K562 (cell line): ENCODE data around the gene MEIOB. TPM values are rescaled to one million over a fixed set of nuclear protein-coding genes. Genes with fewer than 3 reads are reported as not detected.
A peak's percentile ranks its signal among the peaks of the same experiment; 100 is the strongest.

Source experiments
- ATAC-seq: fragments of 200-7000 bp; cut with Tn5 transposase; 3 replicates; pipeline ENCODE4 v1.9.1; 2020; ENCODE audit warnings: moderate library complexity
- BruUV-seq: library from RNA; stranded (reverse); fragments of 400-500 nt; replicated peaks from 2 replicates; lab custom pipeline; 2021; lab: Mats Ljungman, UMichigan
- CTCF ChIA-PET: fragments of 300-600 bp; formaldehyde crosslinking; extraction: SDS; loops from one replicate; lab custom pipeline; 2021; ENCODE audit warnings: low intra/inter-chr PET ratio; lab: Yijun Ruan, JAX
- POLR2A ChIA-PET: fragments of 300-600, 350-650 bp; sonication (Branson Sonifier 250); formaldehyde crosslinking; extraction: SDS; loops from one replicate; lab custom pipeline; 2021; ENCODE audit warnings: antibody characterized with exemption, inconsistent platforms; lab: Yijun Ruan, JAX
- DNase-seq, 4 experiments: peaks; one replicate each; pipeline versions ENCODE4 v3.0.0 to v3.0.0-alpha.2; 2011 to 2018; ENCODE audit warnings: low spot score in 3 of 4, mixed read lengths in 3 of 4; ENCODE audit errors: extremely low read depth in 1 of 4
- FAIRE-seq: peaks from 2 replicates; lab custom pipeline; 2011; peaks lifted over from hg19 to GRCh38; lab: Jason Lieb, UNC
- H2AFZ ChIP-seq: 2 replicates; pipeline ENCODE4 v1.6.0; 2011; ENCODE audit warnings: low read depth, low read length, control low read depth, inconsistent platforms
- H3K27ac ChIP-seq: fragments of 200-600 bp; 3 replicates; pipeline ENCODE4 v1.8.0; 2011; ENCODE audit warnings: low read depth, mild to moderate bottlenecking, control low read depth, inconsistent platforms, low read length, moderate library complexity, mixed read lengths; ENCODE audit errors: extremely low read depth
- H3K27me3 ChIP-seq, 2 experiments: fragments of 300-600 bp in 1 of 2; 2 replicates in 1 of 2; 3 replicates in 1 of 2; pipeline versions ENCODE4 v1.6.0 to v1.8.0; 2011; ENCODE audit warnings: inconsistent platforms in 2 of 2, low read length in 2 of 2, mild to moderate bottlenecking in 1 of 2, mixed read lengths in 1 of 2, moderate library complexity in 1 of 2; ENCODE audit not compliant: control insufficient read depth in 2 of 2, insufficient read depth in 2 of 2
- H3K36me3 ChIP-seq: fragments of 300-600 bp; 3 replicates; pipeline ENCODE4 v1.8.0; 2011; ENCODE audit warnings: mild to moderate bottlenecking, low read length, inconsistent platforms; ENCODE audit not compliant: control insufficient read depth, insufficient read depth
- H3K4me1 ChIP-seq, 2 experiments: fragments of 200-600 bp in 1 of 2; replicated peaks in 1 of 2; 2 replicates in 1 of 2; 3 replicates in 1 of 2; pipeline versions ENCODE4 v1.5.1 to v1.8.0; 2011; ENCODE audit warnings: inconsistent platforms in 2 of 2, low read length in 2 of 2, mild to moderate bottlenecking in 1 of 2, mixed read lengths in 1 of 2, moderate library complexity in 1 of 2; ENCODE audit not compliant: control insufficient read depth in 2 of 2, insufficient read depth in 2 of 2
- H3K4me2 ChIP-seq: 2 replicates; pipeline ENCODE4 v1.6.1; 2011; ENCODE audit warnings: low read length, control low read depth, inconsistent platforms, mixed read lengths; ENCODE audit not compliant: insufficient read depth
- H3K4me3 ChIP-seq: fragments of 200-600 bp; sonication (generic), shearing (Covaris generic); 2 replicates; pipeline ENCODE4 v1.5.1; 2016; ENCODE audit warnings: control low read depth, inconsistent platforms
- H3K79me2 ChIP-seq: fragments of 200-600 bp; 3 replicates; pipeline ENCODE4 v1.8.0; 2011; ENCODE audit warnings: low read length, inconsistent platforms; ENCODE audit not compliant: control insufficient read depth, insufficient read depth
- H3K9ac ChIP-seq, 2 experiments: 2 replicates each; pipeline versions ENCODE4 v1.6.0 to v1.6.1; 2011; ENCODE audit warnings: low read depth in 2 of 2, low read length in 2 of 2, control low read depth in 1 of 2, inconsistent platforms in 1 of 2, mild to moderate bottlenecking in 1 of 2, mixed read lengths in 1 of 2; ENCODE audit not compliant: insufficient read depth in 1 of 2
- H3K9me1 ChIP-seq: one replicate; pipeline ENCODE4 v1.6.0; 2011; ENCODE audit warnings: inconsistent platforms, mild to moderate bottlenecking, low read length, moderate library complexity; ENCODE audit not compliant: control insufficient read depth, insufficient read depth
- H3K9me3 ChIP-seq: replicated peaks from 2 replicates; pipeline ENCODE4 v1.5.1; 2011; ENCODE audit warnings: low read depth, low read length, inconsistent platforms; ENCODE audit not compliant: control insufficient read depth, insufficient read depth
- H4K20me1 ChIP-seq: replicated peaks from 2 replicates; pipeline ENCODE4 v1.6.1; 2011; ENCODE audit warnings: low read length, inconsistent platforms, mixed read lengths; ENCODE audit not compliant: control insufficient read depth, insufficient read depth
- ARNT ChIP-seq, 2 experiments: fragments of 450-650 bp; IDR thresholded peaks; 2 replicates each; pipeline ENCODE4 v1.6.1; 2016; ENCODE audit warnings: mild to moderate bottlenecking in 1 of 2
- CEBPG ChIP-seq, 3 experiments: fragments of 200-800 bp in 1 of 3; sonication (Bioruptor generic) in 1 of 3; sonication (generic) in 1 of 3; formaldehyde crosslinking in 1 of 3; IDR thresholded peaks in 2 of 3; conservative IDR thresholded peaks in 1 of 3; 2 replicates each; pipeline versions ENCODE4 v1.6.1 to v1.8.0; 2016 to 2022; ENCODE audit warnings: missing compliant biosample characterization in 2 of 3, missing genetic modification characterization in 2 of 3, mild to moderate bottlenecking in 1 of 3, missing genetic modification reagents in 1 of 3
- CREB3 ChIP-seq: fragments of 450-650 bp; conservative IDR thresholded peaks from 2 replicates; pipeline ENCODE4 v1.6.1; 2016; ENCODE audit warnings: missing genetic modification characterization, low read depth, mild to moderate bottlenecking, missing compliant biosample characterization, moderate library complexity
- FOXK1 ChIP-seq: sonication (generic); formaldehyde crosslinking; IDR thresholded peaks from 2 replicates; pipeline ENCODE4 v1.8.0; 2022; ENCODE audit warnings: missing genetic modification reagents, mild to moderate bottlenecking, borderline replicate concordance
- FUS ChIP-seq: fragments of 200-400 bp; formaldehyde crosslinking; optimal IDR thresholded peaks from 2 replicates; pipeline ENCODE3; 2017; ENCODE audit warnings: low read depth, low read length
- JUND ChIP-seq, 2 experiments: IDR thresholded peaks; 2 replicates in 1 of 2; 3 replicates in 1 of 2; pipeline ENCODE4 v1.6.1; 2011; ENCODE audit warnings: borderline replicate concordance in 2 of 2, low read depth in 2 of 2, low read length in 2 of 2, improper control_type of control experiment in 1 of 2, missing biosample characterization in 1 of 2, missing genetic modification characterization in 1 of 2, missing genetic modification reagents in 1 of 2
- NELFE ChIP-seq: IDR thresholded peaks from 2 replicates; pipeline ENCODE4 v1.6.1; 2011; ENCODE audit warnings: mild to moderate bottlenecking; ENCODE audit not compliant: insufficient read depth, insufficient read length
- SMAD1 ChIP-seq: fragments of 150-350 bp; IDR thresholded peaks from 2 replicates; pipeline ENCODE4 v1.6.1; 2014; ENCODE audit warnings: low read length, low read depth; ENCODE audit not compliant: partially characterized antibody
- SP2 ChIP-seq: IDR thresholded peaks from 2 replicates; pipeline ENCODE4 v1.6.1; 2011; ENCODE audit warnings: mild to moderate bottlenecking, low read depth, low read length, moderate library complexity; ENCODE audit not compliant: poor library complexity, severe bottlenecking; ENCODE audit errors: extremely low read depth
- ZC3H8 ChIP-seq: fragments of 450-650 bp; IDR thresholded peaks from 2 replicates; pipeline ENCODE4 v1.6.1; 2017
- ZFP30 ChIP-seq: fragments of 250-450 bp; sonication (Bioruptor Pico); IDR thresholded peaks from 2 replicates; pipeline ENCODE4 v1.8.0; 2022; ENCODE audit warnings: moderate library complexity, mild to moderate bottlenecking, inconsistent platforms, borderline replicate concordance
- ZKSCAN1 ChIP-seq: fragments of 150-350 bp; IDR thresholded peaks from 2 replicates; pipeline ENCODE4 v1.6.1; 2016; ENCODE audit warnings: low read depth, low read length
- WGBS: fragments of 100-300 bp; shearing (Covaris generic); methylation state at CpG from one replicate; pipeline ENCODE4 v1.1.6; 2016; ENCODE audit warnings: low coverage, mixed read lengths; ENCODE audit not compliant: insufficient coverage; ENCODE audit errors: missing lambda C conversion rate; 5-methylcytosine and 5-hydroxymethylcytosine counted together
- in situ Hi-C: fragments of 300-500 bp; cut with MboI; formaldehyde crosslinking; loops from 4 replicates; pipeline ENCODE4 v1.15.0; 2018; ENCODE audit warnings: inconsistent platforms, mixed read lengths
- intact Hi-C: fragments of 100-400 bp; cut with micrococcal nuclease; formaldehyde crosslinking; loops from 2 replicates; pipeline ENCODE4 v1.14.2; 2022
- polyA plus RNA-seq, 8 experiments: library from polyadenylated mRNA; depleted of rRNA in 4 of 8; stranded (reverse) in 5 of 8; unstranded in 3 of 8; fragments of >200 nt; fragmentation: Nextera tagmentation in 2 of 8; fragmentation: Illumina TruSeq in 1 of 8; extraction: Ambion mirVana in 2 of 8; extraction: Trizol in 1 of 8; gene quantifications; 2 replicates each; pipeline versions ENCODE4 v1.2.1 to v1.2.3, GENCODE V29; 2011 to 2014; ENCODE audit warnings: inconsistent platforms in 1 of 8, missing spikeins in 1 of 8
- total RNA-seq, 7 experiments: library from RNA; depleted of rRNA in 6 of 7; stranded (reverse); fragments of >200 nt in 6 of 7; fragmentation: Illumina TruSeq in 2 of 7; extraction: Trizol in 2 of 7; gene quantifications; 2 replicates each; pipeline versions ENCODE4 v1.2.1 to v1.2.3, GENCODE V29; 2011 to 2021; ENCODE audit warnings: low replicate concordance in 1 of 7
- TF ChIP-seq, protein P1 (sequence below): fragments of 250-450 bp; sonication (Bioruptor Pico); IDR thresholded peaks from 2 replicates; pipeline ENCODE4 v1.5.0; 2021

Gene MEIOB
- total and polyA plus RNA-seq, 9 of the 15 experiments (the other 6 are each of a cell fraction or from before 2014, with no cell fraction given), result 25.4 to 203 (median 97.6) TPM

DNA sequence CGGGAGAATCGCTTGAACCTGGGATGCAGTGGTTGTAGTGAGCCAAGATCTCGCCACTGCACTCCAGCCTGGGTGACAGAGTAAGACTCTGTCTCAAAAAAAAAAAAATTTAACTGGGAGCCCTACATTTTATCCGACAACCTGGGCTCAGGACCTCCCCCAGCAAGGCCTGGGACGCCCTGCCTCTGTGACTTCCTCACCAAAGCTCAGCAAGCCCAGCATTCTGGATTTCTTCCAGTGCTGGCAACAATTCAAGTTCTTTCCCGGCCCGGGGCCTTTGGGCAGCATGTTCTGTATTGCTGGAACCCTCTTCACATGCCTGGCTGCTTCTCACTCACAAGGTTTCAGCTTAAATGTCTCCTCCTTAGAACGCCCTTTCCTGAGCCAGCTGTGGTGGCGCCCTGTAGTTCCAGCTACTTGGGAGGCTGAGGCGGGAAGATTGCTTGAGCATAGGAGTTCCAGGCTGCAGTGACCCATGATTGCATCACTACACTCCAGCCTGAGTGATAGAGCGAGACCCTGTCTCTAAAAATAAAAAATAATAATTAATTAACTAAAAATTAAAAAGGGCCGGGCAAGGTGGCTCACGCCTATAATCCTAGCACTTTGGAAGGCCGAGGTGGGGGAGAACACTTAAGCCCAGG lies 15.9 kb upstream of the MEIOB start (continued):
- TF ChIP-seq JUND (IDR thresholded peaks at IDR 0.05; ENCODE audit: borderline replicate concordance, low read depth, low read length) (0 out of 2 replicates have a peak, but pooled peaks have one; percentile 3), JUND (tag; IDR thresholded peaks at IDR 0.05; ENCODE audit: borderline replicate concordance, low read depth, low read length) (no peak), FUS (no peak), CEBPG (CRISPR knock-in tag; IDR thresholded peaks at IDR 0.05) (peak; percentile 52), CEBPG (tag; conservative IDR thresholded peaks at IDR 0.05 in 1 of 2, IDR thresholded peaks at IDR 0.05 in 1 of 2) (peak; percentile 22 to 40; a peak in 2 of 4 replicates), ARNT (IDR thresholded peaks at IDR 0.05) (no peak)

- Histone ChIP-seq H3K9ac (no peak overlapping the region), H4K20me1 (no peaks in the 10 kb centered on the region), H3K9me3 (no peaks in the 10 kb centered on the region), H3K9me1 (no peaks in the 10 kb centered on the region), H3K4me1 (no peaks in the 10 kb centered on the region; a peak in 1 of 5 replicates), H3K36me3 (no peaks in the 10 kb centered on the region), H2AFZ (no peak overlapping the region), H3K27me3 (peaks cover 4 to 11% of the 10 kb centered on the region in 2 experiments; a peak in 4 of 5 replicates), H3K4me2 (no peak overlapping the region), H3K4me3 (no peak overlapping the region), H3K79me2 (no peaks in the 10 kb centered on the region), H3K27ac (no peak overlapping the region)
- ChIA-PET CTCF (no interaction called here), POLR2A (interaction anchor here (0.9 to 1.2 kb wide), 3 partner anchors 9 to 80 kb away, joined by 3 to 5 read pairs (median 5); partner anchors contain the start of genes MEIOB and RPS2)
- no peak for ATAC-seq
- 16% methylated on average over 5 of the region's 5 CpGs for WGBS
- in situ Hi-C loops (no loop called here), intact Hi-C loops (no loop called here)
- TF ChIP-seq NELFE (no peak), SMAD1 (no peak), ZKSCAN1 (no peak), ZFP30 (CRISPR knock-in tag) (no peak), SP2 (no peak), ZC3H8 (no peak), CREB3 (tag) (no peak), FOXK1 (CRISPR knock-in tag) (no peak)
- TF ChIP-seq, protein P1, sequence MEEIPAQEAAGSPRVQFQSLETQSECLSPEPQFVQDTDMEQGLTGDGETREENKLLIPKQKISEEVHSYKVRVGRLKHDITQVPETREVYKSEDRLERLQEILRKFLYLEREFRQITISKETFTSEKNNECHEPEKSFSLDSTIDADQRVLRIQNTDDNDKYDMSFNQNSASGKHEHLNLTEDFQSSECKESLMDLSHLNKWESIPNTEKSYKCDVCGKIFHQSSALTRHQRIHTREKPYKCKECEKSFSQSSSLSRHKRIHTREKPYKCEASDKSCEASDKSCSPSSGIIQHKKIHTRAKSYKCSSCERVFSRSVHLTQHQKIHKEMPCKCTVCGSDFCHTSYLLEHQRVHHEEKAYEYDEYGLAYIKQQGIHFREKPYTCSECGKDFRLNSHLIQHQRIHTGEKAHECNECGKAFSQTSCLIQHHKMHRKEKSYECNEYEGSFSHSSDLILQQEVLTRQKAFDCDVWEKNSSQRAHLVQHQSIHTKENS (CRISPR knock-in tag), result no peak
- no TSS peak for BruUV-seq
- no peak for FAIRE-seq
- peak in 1 of 4 experiments; percentile 4 for DNase-seq
Measured at GRCh38 chr16:1884889-1885288, 12.9 kb upstream of the MEIOB start.
